Stimulated activated CD8-positive, alpha-beta memory T cell treated with anti-CD3 and anti-CD28 coated beads, Interleukin-12 subunit alpha, Interleukin-12 subunit beta, amount 100 ng/mL, for 24 hours (primary cell): ENCODE data around the gene AKR1D1.
A peak's percentile ranks its signal among the peaks of the same experiment; 100 is the strongest.
"Not testable (repeated sequence)": the region's sequence is repeated elsewhere in the genome, so short reads cannot be mapped to it uniquely, and the experiment has no call there.

Source experiments
- DNase-seq: peaks from one replicate; pipeline ENCODE4 v3.0.0-alpha.2; 2020; ENCODE audit errors: extremely low read depth

AKR1D1 gene

DNA sequence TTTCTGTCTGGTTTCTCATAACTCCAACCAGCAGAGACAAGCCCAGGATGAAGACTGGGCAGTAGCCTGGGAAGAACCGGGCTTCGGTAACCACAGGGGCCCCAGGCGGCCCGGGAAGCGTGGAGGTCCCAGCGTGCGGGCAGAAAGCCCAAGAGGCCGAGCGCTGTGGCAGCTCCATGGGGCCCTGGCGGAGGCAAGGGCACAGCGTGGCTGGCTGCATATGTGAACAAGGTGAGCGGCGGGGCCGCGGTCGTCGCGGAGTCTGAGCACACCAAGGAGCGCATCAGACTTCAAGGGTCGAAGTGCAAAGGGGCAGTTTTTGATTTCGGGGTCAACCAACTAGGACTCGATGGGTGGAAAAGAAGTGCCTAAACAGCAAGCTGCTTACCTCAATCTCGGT lies 45.9 kb downstream of the AKR1D1 start:
- no peak for DNase-seq

DNA sequence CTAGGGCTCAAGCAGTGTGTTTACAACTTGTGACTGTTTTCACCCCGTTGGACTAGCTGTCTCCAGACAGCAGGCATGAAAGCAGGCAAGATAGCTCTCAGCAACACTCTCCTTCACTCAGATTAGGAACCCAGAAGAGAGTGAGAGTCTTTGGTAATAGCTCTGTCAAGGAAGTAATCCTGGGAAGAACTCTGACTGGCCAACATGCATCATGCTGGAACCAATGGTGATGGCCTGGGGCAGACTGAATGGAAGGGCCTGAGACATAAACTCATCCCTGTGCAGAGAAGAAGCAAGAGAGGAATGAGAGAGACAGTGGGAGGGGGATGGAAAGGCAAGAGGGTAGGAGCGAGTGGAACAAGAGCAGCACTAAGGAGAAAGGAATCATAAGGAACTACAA lies 48.9 kb downstream of the AKR1D1 start:
- no peak for DNase-seq

DNA sequence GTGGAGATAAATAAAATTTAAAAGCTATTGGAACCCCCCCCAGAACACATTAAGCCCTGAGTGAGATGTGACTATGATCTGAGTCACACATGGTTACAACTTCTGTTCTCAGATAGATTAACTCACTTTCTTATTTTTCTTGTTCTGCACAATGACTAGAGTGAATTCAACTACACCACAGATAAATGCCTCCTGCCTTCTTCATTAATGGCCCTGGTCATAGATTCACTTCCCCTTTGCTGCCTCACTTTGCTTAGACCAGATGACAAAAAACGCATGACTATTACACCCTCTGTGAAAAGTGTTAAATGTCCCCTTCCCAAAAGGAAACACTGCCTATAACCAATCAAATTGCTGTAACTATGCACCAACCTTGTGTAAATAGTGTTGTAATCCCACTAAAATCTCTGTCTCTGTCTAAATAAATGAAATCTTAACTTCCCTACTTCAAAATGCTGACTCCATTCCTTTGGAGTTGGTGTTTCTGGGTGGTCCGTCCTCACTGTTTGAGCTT lies 49.4 kb downstream of the AKR1D1 start:
- no peak for DNase-seq

DNA sequence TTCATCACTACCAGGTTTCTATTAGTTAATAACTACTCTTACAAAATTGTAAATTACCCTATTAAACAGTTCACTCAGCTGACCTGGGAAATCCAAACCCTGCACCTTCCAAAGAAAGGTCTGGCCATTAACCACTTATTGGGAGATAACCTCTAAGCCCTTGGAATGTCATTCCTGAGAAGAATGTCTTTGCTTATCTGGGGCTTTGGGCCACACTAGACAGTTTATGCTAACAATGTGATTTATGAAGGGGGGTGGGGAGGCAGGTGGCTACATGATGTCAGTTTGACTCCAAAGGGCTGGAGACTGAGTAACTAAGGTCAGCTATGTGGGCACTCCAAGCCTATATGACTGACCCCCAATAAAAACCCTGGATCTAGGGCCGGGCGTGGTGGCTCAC lies 50.7 kb downstream of the AKR1D1 start:
- no peak for DNase-seq

DNA sequence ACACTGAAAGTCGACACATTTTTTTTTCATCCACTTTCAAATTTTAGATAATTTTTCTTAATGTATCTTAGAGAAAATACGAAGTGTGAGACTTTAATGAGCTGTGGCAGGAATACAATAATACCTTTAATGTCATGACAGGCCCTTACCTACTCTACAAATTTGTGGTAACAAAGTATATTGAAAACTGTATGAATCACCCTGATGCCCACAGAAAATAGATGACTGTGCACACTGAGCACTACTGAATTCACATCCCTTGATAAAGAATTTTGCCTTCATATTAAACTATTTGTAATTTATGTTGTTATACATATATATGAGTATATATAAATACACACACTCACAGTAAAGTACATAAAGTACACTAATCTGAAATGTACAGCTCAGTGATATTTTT lies 51.7 kb downstream of the AKR1D1 start:
- DNase-seq, result no peak

DNA sequence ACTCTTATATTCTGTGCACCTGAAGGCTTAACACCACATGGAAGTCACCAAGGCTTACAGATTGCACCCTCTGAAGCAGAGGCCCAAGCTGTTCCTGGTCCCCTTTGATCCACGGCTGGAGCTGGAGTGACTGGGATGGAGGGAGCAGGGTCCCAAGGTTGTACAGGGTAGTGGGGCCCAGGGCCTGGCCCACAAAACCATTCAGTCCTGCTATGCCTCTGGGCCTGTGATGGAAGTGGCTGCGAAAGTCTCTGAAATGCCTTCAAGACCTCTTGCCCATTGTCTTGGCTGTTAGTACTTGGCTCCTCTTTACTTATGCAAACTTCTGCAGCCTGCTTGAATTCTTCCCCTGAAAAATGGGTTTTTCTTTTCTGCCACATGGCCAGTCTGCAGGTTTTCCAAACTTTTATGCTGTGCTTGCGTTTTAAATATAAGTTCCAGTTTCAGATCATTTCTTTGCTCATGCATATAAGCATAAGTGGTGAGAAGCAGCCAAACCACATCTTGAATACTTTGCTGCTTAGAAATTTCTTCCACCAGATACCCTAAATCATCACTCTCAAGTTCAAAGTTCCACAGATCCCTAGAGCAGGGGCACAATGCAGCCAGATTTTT lies 53.4 kb downstream of the AKR1D1 start:
- no peak for DNase-seq

DNA sequence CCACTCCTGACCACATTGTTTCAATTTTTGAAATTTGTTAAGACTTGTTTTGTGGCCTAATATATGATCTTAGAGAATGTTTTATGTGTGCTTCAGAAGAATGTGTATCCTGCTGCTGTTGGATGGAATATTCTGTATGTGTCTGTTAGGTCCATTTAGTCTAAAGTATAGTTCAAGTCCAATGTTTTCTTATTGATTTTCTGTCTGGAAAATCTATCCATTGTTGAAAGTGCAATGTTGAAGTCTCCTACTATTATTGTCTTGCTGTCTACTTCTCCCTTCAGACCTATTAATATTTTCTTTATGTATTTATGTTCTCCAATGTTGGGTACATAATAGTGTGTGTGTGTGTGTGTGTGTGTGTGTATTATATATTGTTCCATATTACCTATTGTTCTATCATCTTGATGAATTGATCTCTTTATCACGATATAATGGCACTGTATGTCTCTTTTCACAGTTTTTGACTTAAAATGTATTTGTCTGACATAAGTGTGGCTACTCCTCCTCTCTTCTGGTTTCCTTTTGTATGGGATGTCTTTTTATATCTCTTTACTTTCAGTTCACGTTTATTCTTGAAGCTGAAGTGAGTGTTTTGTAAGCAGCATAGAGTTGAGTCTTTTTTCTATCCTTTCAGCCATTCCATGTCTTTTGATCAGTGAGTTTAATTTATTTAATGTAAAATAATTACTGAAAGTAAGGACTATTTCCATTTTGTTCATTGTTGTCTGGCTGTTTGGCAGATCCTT lies 61.3 kb downstream of the AKR1D1 start:
- DNase-seq, result no peak

DNA sequence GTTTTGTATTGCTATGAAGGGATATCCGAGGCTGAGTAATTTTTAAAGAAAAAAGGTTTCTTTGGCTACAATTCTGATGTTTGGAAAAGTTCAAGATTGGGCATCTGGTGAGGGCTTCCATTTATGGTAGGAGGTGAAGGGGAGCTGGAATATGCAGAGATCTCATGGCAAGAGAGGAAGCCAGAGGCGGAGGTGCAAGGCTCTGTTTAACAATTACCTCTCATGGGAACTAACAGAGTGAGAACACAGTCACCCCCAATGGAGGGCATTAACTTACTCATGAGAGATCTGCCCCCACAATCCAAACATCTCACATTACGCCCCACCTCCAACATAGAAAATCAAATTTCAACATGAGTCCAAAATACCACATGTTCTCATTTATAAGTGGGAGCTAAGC lies 62.0 kb downstream of the AKR1D1 start:
- no peak for DNase-seq

DNA sequence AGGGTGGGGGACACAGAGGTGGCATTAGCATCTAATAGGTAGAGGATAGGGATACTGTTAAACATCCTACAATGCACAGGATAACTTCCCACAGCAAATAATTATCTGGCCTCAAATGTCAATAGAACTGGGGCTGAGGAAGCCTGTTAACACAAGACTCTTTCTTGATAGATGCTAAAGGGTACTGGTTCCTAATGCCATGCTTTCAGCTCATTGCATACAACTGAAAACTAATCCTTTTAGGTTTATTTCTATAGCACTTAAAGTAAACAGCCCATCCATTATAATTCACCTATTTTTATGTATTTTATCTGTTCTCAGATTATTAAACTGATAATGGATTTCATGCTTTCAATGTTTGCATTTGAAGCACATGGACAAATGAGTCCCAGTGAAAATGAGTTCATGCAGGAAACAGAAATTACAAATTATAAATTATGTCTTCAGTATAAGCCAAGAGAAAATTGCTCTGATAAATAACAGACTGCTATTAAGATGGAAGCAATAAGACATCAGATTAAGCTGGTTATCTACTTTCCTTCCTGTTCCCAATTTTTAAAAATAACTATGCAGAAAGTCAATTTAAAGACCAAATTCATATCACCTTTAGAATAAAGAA lies 66.4 kb downstream of the AKR1D1 start:
- no peak for DNase-seq

DNA sequence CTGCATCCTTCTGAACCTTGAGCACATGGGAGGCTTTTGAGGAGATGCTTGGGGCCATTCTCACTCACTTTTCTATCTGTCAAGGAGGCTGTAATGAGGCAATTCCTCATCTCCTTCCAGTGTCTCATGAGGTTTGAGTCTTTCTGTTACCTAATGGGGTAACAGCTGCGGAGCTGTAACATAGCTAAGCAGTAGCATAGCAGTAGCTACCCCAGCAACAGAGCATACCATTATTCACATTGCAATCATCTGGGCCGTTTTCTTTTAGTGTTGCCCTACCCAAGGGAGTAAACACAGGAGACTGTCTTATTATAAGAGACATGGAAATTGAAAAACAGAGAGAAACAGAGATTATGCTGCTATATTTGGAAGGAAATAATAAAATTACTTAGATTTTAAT lies 68.7 kb downstream of the AKR1D1 start:
- no peak for DNase-seq

DNA sequence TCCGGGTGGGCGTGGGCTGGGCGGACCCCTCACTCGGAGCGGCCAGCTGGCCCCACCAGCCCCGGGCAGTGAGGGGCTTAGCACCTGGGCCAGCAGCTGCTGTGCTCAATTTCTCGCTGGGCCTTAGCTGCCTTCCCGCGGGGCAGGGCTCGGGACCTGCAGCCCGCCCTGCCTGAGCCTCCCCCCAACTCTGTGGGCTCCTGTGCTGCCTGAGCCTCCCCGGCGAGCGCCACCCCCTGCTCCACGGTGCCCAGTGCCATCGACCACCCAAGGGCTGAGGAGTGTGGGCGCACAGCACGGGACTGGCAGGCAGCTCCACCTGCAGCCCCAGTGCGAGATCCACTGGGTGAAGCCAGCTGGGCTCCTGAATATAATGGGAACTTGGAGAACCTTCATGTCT lies 70.0 kb downstream of the AKR1D1 start:
- not testable (repeated sequence) for DNase-seq

DNA sequence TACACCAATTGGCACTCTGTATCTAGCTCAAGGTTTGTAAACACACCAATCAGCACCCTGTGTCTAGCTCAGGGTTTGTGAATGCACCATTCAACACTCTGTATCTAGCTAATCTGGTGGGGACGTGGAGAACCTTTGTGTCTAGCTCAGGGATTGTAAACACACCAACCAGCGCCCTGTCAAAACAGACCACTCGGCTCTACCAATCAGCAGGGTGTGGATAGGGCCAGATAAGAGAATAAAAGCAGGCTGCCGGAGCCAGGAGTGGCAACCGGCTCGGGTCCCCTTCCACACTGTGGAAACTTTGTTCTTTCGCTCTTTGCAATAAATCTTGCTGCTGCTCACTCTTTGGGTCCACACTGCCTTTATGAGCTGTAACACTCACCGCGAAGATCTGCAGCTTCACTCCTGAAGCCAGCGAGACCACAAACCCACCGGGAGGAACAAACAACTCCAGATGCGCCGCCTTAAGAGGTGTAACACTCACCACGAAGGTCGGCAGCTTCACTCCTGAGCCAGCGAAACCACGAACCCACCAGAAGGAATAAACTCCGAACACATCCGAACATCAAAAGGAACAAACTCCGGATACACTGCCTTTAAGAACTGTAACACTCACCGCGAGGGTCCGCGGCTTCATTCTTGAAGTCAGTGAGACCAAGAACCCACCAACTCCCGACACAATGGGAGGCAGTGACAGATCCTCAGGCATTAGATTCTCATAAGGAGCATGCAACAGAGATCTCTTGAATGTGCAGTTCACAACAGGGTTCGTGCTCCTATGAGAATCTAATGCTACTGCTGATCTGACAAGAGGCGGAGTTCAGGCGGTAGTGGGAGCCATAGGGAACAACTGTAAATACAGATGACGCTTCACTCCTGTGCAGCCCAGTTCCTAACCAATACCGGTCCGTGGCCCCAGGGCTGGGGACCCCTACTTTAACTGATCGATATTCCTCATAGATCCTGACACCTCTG lies 70.8 kb downstream of the AKR1D1 start:
- DNase-seq, result not testable (repeated sequence)

DNA sequence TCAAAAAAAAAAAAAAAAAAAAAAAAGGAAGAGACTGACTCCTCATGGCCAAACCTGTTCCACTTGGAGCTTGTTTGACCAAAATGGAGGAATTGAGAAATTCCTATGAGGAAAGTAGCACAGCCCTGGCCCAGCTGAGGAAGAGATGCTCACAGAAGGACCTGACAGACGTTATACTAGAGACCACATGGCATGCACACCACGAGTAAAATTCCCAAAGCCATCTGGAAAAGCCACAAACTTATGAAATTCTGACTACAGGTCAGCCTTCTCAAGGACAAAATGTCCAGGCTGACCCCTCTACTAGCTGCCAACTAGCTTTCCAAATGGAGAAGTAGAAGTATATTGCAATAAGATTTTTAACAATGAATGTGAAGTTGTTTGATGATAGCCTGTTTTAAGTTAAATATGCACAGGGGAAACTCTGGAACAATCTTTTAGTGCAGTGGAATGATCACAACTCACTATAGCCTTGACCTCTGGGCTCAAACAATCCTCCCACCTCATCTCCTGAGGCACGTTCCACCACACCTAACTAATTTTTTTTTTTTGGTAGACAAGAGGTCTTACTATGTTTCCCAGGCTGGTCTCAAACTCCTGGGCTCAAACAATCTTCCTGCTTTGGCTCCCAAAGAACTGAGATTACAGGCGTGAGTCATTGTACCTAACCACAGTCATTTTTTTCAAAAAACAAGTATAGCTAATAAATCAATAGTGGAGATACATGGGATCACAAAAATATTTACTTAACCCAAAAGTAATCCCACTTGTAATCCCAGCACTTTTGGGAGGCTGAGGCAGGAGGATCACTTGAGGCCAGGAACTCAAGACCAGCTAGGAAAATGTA lies 75.7 kb downstream of the AKR1D1 start:
- DNase-seq, result no peak

DNA sequence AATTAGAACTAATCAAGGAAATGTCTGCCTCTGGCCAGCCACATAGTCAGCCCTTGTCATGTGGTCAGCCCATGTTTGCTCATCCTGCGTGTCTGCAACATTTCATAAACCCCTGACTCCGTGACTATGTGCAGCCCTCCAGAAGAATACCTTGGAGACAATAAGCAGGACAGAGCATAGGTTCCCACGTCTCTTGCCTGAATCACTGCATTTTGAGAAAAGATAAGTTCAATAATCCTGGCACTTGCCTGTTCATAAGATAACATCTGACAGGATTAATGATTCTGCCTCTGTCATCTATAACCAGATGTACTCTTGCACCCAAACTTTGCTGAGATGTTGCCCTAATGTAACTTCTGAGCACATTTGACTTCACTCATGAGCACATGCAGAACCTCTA lies 78.4 kb downstream of the AKR1D1 start:
- DNase-seq, result no peak

DNA sequence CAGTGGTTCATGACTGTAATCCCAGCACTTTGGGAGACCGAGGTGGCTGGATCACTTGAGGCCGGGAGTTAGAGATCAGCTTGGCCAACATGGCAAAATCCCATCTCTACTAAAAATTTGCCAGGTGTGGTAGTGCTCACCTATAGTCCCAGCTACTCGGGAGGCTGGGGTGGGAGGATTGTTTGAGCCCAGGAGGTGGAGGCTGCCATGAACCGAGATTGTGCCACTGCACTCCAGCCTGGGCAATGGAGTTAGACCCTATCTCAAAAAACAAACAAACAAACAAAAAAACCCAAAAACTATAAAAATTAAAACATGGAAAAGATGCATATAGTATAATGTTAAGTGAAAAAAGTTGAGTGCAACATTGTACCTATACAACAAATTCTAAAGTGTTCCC lies 81.4 kb downstream of the AKR1D1 start:
- no peak for DNase-seq

DNA sequence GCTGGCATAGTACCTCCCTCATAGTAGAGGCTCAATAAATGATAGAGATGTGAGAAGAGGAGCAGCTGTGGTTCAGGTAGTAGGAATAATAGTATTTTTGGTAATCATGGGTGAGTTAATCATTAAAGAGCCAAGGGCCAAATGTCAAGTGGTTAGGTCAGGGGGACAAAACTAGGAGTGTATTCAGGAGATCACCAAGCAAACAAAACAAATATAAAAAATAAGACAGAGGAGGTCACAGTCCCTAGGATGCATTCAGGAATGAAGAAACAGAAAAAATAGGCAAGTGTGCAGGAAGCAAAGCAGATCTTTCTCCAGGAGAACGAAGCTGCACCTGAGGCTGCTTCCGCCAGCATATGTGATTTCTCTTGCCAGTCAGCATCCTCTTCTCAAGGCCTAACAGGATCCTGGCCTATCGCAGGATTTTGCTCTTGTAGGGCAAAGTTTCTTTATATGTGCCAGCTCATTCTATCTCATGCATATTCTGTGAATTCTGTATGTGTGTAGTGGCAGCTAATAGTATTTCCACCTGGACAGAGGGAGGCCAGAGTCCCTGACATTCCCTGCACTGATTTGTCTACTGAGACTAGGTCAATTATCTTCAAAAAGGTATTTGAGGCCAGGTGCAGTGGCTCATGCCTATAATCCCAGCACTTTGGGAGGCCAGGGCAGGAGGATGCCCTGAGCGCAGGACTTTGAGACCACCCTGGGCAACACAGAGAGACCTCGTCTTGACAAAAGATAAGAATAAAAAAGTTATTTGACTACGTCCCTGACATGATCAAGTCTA lies 82.7 kb downstream of the AKR1D1 start:
- DNase-seq, result no peak

DNA sequence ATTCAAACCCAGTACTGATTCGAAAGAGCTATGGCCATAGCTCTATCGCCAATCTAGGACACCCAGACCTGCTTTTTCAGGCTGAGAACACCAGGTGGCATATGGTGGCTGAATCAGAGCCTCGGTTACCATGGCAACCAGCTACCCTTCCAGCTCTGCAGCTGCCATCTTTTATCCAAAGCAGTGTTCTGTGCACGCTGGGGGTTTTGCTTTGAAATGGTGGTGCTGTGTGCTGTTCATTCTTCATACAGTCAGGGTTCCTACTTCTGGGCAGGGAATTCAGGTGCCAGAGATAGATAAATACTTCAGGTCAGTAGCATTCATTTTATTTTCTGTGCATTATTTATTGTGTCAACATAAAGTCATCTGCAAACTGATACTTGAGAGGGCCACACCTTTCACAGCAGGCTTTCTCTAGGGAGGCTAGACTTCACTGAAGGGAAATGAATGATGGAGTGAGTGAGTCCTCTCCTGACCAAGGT lies 85.4 kb downstream of the AKR1D1 start:
- peak; percentile 27 for DNase-seq

DNA sequence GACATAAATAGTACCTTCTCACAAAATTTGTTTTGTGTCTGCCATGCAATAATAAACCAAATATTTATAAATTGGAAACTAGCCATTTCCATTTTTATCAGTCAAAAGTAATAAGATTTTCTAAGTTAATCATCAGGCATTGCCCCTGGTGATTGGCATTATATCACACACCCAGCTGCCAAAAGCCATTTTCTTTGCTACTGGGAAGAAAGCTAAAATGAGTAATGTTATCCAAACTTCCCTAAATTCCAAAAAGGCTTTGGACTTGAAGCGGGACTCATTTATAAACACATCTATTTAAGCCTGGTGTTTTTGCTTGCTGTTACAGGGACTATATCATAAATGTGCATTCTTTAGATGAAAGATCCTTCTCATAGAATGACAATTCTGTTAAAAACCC lies 86.0 kb downstream of the AKR1D1 start:
- DNase-seq, result no peak

DNA sequence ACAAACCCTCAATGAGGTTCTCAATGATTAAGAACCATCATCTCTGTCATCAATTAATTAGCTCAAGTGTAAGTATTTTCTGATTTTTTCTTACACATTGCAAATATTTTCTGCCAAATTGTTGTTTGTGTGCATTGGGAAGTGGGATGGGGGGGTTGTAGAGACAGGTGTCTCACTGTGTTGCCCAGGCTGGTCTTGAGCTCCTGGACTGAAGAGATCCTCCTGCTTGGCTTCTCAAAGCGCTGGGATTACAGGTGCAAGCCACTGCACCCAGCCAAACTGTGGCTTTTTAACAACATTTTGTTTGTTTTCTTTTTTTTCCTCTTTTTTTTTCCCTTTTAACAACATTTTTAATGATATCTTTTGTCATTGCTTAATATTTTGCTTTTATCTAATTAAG lies 87.5 kb downstream of the AKR1D1 start:
- DNase-seq, result no peak

DNA sequence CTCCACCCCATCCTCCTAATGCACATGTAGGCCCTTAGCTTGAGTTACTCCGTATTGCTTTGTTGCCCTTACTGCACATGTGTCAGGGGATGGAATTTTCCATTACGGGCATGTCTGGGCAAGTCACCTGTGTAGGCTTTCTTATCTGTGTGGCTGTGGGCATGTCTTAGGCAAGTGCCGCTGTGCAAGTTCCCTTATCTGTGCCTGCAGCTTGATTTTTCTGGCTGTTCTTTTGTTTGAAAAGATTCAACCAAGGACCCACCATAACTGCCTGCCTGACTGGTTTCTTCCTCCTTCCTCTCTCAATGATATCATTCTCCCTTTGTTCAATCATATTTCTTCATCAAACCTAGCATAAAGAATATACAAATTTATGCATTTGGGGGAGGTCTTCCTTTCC lies 88.5 kb downstream of the AKR1D1 start:
- DNase-seq, result no peak
